GM19035 (cell line): ENCODE measurements around the gene ST8SIA6.

Experiments used
- ATAC-seq: cut with Tn5 transposase; IDR thresholded peaks from one replicate; pipeline ENCODE4 v1.9.1; 2021; ENCODE audit not compliant: unreplicated experiment

ST8SIA6 gene

DNA sequence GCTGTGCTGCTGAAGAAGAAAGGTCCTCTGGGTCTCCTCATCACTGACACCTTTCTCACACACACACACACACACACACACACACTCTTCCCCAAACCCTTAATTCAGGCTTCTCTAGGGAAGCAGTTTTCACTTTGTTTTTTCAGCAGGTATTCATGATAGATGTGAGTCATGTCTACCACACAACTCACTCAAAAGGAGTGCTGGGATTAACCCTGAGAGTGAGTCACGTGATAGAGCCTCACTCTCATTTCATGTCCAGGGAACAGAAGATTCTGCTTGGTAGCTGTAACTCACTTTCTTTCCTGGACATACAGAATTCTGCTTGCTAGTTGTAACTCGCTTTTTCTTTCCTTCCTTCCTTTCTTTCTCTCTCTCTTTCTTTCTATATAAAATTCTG lies 181.0 kb downstream of the ST8SIA6 start:
- ATAC-seq, result no peak

- no peak for ATAC-seq
Observed at GRCh38 chr10:17272648-17273047, 181.7 kb downstream of the ST8SIA6 start.
